Hematopoietic multipotent progenitor cell treated with erythropoietin and hydrocortisone succinate and interleukin-3 and kit ligand, for 15 days (in vitro differentiated cells): Measurements from ENCODE around the gene ANKRD11.
"Not testable (repeated sequence)": the region's sequence is repeated elsewhere in the genome, so short reads cannot be mapped to it uniquely, and the experiment has no call there.

ENCODE experiments used
- DNase-seq: peaks from one replicate; pipeline ENCODE4 v3.0.0-alpha.2; 2015; ENCODE audit warnings: low spot score

ANKRD11 gene

DNA sequence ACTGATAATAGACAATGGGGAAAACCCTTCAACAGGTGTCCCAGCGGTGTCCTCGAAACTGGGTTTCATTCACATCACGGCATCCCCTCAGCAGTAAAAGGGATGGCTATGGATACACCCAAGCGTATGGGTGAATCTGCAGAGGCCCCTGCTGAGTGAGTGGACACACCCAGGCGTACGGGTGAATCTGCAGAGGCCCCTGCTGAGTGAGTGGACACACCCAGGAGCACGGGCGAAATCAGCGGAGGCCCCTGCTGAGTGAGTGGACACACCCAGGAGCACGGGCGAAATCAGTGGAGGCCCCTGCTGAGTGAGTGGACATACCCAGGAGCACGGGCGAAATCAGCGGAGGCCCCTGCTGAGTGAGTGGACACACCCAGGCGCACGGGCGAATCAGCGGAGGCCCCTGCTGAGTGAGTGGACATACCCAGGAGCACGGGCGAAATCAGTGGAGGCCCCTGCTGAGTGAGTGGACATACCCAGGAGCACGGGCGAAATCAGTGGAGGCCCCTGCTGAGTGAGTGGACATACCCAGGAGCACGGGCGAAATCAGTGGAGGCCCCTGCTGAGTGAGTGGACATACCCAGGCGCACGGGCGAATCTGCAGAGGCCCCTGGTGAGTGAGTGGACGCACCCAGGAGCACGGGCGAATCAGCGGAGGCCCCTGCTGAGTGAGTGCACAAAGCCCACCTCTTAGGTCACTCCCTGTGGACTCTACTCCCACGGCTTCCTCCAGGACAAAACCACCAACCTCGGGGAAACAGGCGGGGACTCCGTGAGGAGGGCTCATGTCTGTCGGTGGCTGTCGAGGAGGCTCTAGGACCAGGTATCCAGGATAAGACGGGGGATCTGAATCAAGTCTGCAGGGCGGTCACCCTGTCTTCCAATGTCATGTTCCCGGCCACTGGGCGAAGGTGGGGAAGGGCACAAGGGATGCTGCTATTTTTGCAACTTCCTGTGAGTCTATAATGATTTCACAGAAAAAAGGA lies 161.7 kb downstream of the ANKRD11 start:
- not testable (repeated sequence) for DNase-seq

- no peak for DNase-seq
Measured at GRCh38 chr16:89326721-89327120, 163.6 kb downstream of the ANKRD11 start.

- peak; percentile 84 for DNase-seq
Measured at GRCh38 chr16:89325861-89326471, 164.4 kb downstream of the ANKRD11 start.

GRCh38 chr16:89324056-89325010 lies 166.0 kb downstream of the ANKRD11 start:
- no peak for DNase-seq

DNA sequence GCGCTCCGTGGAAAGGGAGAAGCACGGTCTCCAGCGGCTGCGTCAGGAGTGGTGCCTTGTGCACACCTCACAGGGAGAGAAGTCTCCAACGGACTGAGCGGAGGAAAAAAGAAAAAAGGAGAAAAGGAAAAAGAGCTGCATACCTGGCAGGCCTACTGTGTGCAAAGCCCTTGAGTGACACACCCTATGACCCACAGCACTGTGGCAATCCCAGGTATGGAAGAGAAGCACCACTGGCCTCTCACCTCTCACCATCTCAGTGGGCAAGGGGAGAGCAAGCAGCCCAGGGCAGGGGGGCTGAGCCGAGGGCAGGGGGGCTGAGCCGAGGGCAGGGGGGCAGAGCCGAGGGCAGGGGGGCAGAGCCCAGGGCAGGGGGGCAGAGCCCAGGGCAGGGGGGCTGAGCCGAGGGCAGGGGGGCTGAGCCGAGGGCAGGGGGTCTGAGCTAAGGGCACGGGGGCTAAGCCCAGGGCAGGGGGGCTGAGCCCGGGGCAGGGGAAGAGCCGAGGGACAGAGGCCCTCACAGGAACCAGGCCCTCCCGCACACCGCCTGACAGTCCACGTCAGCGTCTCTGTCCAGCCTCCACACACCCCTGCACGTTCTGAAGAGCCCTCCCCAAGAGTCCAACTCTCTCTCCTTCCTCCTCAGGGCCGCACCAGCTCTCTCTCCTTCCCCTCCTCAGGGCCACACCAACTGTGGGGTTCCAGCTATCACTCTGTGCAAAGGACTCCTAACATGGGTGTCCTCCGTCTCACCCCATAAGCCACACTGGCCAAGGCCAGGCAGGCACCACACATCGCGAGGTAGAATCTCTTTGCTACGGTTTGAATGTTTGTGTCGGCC lies 167.0 kb downstream of the ANKRD11 start:
- DNase-seq: no peak

- no peak for DNase-seq
Measured at GRCh38 chr16:89322321-89323119, 167.8 kb downstream of the ANKRD11 start.

DNA sequence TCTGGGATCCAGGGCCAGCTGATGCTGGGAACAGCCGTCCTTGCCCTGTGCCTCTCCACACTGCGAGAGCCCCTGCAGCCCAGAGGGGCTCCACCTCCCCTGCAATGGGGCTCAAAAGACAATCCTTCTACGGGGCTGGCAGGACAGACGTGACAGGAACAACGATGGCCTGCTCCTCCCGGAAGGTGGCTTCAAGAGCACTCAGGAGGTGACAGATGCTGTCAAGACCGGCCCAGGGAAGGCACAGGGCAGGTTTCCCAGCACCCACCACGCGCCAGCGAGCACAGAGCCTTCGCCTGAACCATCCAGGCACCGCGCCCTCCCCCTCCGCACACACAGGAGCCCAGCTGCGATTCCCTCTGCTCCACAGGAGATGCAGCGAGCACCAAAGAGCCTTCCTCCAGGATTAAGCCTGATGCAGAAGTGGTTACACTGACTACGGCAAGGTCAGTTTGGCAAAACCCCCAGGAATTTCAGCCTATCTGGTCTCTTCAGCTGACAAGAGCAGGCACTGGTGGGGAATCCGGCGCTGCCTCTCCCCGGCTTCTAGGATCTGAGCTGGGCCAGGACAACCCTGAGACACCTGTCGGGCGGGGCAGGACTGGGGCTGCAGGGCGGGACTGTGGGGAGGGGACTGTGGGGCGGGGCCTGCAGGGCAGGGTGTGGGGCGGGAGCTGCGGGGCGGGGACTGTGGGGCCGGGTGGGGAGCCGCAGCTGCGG lies 169.4 kb downstream of the ANKRD11 start:
- DNase-seq: no peak

DNA sequence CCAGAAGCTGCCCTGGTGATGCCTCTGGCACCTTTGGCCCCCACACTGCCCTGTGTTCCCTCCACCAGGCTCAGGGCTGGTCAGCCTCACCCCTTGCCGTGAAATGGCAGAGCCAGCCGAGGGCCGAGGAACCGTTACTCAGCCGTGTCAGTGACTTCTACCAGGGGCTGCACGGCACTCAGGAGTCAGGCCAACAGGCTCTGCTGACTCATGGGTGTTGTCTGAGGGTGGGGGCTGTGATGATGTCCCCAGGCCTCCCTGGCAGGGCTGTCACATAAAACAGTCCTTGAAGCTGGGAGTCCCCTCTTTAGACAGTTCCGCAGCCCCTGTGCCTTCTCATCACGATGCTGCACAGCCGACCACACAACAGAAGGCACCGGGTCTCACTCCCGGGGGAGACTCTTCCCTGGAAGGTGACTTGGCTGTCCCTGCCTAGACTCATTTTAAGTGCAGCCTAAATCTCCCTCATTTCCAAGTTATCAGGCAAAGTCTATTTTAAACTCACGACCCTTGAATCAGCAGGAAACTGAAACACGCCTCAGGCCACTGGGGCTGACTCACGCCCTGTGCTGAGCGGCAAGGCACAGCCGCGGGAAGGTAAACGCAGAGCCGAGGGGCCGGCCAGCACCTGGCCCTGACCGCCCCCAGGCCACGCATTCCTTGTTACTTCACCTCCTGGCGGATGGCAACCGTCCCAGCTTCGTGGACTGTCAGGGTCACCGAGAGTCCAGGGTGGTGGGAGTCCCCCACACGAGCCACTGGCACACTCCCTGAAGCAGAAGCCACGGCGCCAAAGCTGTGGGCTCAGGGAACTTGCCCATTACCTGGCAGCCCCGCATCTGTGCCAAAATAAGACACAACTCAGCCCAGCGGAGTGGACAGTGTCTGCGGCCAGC lies 170.2 kb downstream of the ANKRD11 start:
- peak; percentile 44 for DNase-seq

DNA sequence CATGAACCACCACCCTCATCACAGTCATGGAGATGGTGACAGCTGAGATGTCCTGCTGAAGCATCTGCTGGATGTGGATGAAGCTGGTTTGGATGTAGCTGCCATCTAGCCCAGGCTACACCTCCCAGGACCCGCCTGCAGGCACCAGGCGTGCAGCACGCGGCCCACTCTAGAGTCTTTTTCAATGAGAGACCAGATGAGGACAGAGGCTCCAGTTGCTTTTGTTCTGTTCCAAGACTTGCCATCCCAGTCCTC lies 170.8 kb downstream of the ANKRD11 start:
- DNase-seq: no peak

DNA sequence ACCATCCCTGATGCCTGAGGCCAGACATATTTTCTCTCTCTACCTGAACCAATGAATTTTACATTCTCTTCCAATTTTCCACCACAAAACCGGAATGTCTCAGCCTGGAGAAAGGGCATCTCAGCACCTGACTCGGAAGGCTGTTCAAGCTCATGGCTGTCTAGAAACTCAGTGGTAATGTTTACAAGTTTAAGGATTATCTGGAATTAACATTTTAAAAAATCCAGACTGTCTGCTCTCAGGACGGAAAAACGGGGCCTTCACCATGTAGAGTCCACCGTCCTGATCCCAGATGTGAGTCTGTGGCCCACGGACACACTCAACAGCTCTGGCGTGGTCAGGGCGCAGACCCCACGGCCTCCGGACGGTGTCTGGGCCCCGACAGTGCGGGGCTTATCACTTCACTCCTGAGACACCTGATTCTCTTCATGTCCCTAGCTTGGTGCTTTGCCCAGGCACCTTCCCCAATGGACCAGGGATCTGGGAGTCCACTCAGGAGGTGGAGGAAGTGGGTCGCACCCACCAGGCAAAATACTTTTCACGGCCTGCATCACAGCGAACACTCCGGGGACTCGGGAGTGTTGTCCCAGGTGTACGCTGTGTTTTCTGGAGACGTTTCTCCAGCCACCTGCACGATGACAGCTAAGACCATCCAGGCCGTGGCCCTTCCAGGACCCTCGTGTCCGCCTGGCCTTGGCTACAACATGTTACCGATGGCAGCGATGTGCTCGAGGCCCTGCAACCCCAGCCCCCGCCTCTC lies 171.3 kb downstream of the ANKRD11 start:
- DNase-seq: no peak

GRCh38 chr16:89318430-89318758 lies 172.0 kb downstream of the ANKRD11 start:
- no peak for DNase-seq

DNA sequence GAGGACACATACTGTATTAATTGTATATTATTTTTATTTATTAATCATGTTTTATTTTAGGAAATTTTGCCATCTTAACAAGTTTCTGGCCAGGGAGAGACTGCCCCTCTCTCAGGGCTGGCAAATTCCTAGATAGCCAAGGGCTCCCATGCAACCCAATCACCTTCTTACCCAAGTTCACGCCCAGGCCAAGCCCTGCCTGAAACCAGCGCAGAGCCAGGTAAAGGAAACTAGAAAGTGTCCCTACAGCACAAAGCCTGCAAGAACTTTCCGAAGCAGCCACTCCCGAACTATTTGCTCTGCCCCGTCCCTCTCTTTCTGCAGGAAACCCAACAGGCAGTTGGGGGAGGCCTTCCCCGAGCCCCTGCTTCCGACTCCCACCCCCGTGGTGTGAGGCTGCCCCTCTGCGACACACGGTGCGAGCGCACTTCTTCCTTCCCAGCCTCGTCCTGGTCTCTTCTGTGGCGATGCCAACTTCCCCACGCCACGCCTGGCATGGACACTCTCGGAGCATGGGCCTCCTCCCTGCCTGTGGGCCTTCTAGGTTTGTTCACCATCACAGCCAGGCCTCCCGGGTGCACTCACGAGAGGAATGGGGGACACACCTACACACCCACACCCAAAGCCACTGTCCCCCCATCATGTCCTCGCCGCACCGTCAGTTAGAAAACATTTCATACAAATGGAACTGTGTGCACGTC lies 172.5 kb downstream of the ANKRD11 start:
- DNase-seq: no peak

DNA sequence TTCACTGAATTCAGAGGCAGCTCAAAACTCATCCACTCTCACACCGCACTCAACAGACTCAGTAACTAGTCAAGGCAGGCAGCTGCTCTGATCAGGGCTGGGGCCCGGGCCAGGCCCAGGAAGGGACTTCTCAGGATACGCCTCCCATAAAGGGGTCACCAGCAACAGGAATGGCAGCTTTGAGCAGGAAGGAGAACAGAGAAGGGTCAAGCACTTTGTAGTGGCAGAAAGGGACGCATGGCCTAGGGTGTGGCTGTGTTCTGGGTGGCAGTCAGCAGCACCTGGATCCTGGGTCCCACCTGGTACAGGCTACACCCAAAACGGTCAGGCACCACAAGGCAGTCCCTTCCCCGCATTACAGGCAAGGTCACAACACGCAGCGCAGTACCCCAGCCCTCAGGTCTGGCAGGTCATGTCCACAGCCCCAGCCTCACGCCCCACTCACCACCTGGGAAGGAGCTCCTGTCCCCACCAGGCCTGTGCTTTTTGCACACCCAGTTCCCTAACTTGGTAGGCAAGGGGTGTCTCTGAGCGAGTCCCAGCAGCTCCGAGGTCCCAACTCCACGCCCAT lies 173.2 kb downstream of the ANKRD11 start:
- DNase-seq: no peak

- DNase-seq: no peak
Measured at GRCh38 chr16:89316701-89317100, 173.7 kb downstream of the ANKRD11 start.

GRCh38 chr16:89315791-89316581 lies 174.4 kb downstream of the ANKRD11 start:
- no peak for DNase-seq

DNA sequence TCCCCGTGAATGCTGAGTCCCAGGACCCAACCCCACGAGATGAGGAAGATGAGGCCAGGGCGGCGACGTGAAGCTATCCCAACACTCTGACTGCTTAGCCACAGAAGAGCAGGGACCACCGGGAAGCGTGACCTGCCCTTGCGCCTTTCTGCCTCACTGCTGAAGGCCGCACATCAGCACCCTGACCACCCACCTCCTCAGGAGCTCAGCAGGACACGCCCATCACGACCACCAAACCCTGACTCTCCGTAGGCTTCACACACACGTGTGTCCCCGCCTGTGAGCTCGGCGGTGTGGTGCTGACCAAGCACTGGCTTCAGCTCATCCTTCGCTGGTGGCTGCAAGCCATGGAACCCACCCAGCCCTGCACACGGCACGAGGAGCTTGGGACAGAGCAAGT lies 175.1 kb downstream of the ANKRD11 start:
- DNase-seq: no peak

DNA sequence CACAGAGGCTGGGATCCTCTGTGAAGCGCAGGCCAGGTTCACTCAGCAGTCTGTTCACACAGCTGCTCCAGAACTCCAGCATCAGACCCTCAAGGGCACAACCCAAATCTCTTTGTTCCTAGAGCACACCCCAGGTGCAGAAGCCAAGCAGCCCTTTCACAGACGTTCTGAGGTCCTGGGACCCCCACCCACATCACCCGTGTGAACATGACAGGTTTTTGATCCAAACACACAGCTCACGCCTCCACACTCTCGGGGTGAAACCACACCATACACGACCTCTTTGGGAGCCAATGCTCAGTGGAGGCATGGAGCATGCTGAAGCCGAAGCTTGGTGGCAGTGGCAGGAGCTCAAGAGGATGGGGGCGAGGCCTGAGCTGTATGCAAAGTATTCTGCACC lies 175.5 kb downstream of the ANKRD11 start:
- DNase-seq: no peak
